Fibroblast of the aortic adventitia (primary cell): ENCODE results near the gene FSTL4. TPM values are rescaled to one million over a fixed set of nuclear protein-coding genes. Genes with fewer than 3 reads are reported as not detected.

Experiments used
- DNase-seq: peaks from one replicate; pipeline ENCODE4 v3.0.0-alpha.2; 2010; ENCODE audit warnings: low read depth
- H3K4me3 ChIP-seq: 2 replicates; pipeline ENCODE4 v1.5.1; 2011; ENCODE audit warnings: low read depth, mild to moderate bottlenecking, control low read depth, low read length, moderate library complexity
- CTCF ChIP-seq: IDR thresholded peaks from 2 replicates; pipeline ENCODE4 v1.5.1; 2011; ENCODE audit warnings: mild to moderate bottlenecking, low read length, control low read depth, inconsistent platforms; ENCODE audit not compliant: insufficient read depth
- total RNA-seq: library from RNA; depleted of rRNA; stranded (reverse); fragments of >200 nt; gene quantifications from 2 replicates; pipeline ENCODE4 v1.2.3, GENCODE V29; 2012; ENCODE audit warnings: low replicate concordance

FSTL4 gene
- total RNA-seq, 1 donor = not detected

GRCh38 chr5:133408322-133408721 lies 204.0 kb downstream of the FSTL4 start:
- no peak for TF ChIP-seq CTCF
- H3K4me3 ChIP-seq = no peak overlapping the region
- no peak for DNase-seq

GRCh38 chr5:133406977-133407632 lies 205.2 kb downstream of the FSTL4 start:
- DNase-seq = no peak
- H3K4me3 ChIP-seq = no peak overlapping the region
- no peak for TF ChIP-seq CTCF

GRCh38 chr5:133406208-133406976 lies 205.9 kb downstream of the FSTL4 start:
- no peak for TF ChIP-seq CTCF
- no peak for DNase-seq
- H3K4me3 ChIP-seq = no peak overlapping the region

GRCh38 chr5:133405275-133406034 lies 206.9 kb downstream of the FSTL4 start:
- TF ChIP-seq CTCF = no peak
- no peak overlapping the region for H3K4me3 ChIP-seq
- no peak for DNase-seq

- no peak for TF ChIP-seq CTCF
- no peak overlapping the region for H3K4me3 ChIP-seq
- DNase-seq = no peak
Observed at GRCh38 chr5:133404724-133405123, 207.6 kb downstream of the FSTL4 start.

- no peak for DNase-seq
- TF ChIP-seq CTCF = no peak
- no peak overlapping the region for H3K4me3 ChIP-seq
Observed at GRCh38 chr5:133403741-133404364, 208.5 kb downstream of the FSTL4 start.
